ENCODE measurements around the gene SLC25A27. TPM values are rescaled to one million over a fixed set of nuclear protein-coding genes. Genes with fewer than 3 reads are reported as not detected.
A peak's percentile ranks its signal among the peaks of the same experiment; 100 is the strongest.

SLC25A27 gene
- total and polyA plus RNA-seq, 3 donors from 2014 or later: 26.3 to 81.8 (median 72.8) TPM

DNA sequence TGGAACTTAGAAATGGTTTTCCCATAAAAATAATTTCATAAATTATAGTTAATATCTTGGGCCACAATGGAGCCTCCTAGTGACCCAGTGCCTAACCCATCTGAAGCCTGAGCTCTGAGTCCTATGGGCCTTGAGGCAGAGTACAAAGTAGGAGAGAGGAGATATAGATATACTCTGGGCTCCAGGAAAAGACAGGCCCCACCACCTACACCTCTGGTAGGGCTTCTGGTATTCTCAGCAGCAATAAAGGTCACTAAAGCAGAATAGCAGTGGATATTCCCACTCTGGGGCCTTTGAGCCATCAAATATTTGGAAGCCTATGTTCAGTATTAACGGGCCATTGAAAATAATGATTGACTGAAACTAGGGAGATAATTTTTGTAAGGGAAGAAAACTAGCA is 24.3 kb upstream of the SLC25A27 start:
- Histone ChIP-seq H3K4me3 (no peak overlapping the region), H3K4me1 (peaks cover 12% of the 10 kb centered on the region), H3K36me3 (ENCODE audit: low read depth, missing control alignments) (no peaks in the 10 kb centered on the region), H3K9me3 (no peaks in the 10 kb centered on the region), H3K27ac (peak overlapping the region; percentile 48 to 82), H3K27me3 (no peaks in the 10 kb centered on the region)
- no peak for DNase-seq
- no peak for TF ChIP-seq POLR2A (IDR thresholded peaks at IDR 0.05)
- TF ChIP-seq, protein P1, sequence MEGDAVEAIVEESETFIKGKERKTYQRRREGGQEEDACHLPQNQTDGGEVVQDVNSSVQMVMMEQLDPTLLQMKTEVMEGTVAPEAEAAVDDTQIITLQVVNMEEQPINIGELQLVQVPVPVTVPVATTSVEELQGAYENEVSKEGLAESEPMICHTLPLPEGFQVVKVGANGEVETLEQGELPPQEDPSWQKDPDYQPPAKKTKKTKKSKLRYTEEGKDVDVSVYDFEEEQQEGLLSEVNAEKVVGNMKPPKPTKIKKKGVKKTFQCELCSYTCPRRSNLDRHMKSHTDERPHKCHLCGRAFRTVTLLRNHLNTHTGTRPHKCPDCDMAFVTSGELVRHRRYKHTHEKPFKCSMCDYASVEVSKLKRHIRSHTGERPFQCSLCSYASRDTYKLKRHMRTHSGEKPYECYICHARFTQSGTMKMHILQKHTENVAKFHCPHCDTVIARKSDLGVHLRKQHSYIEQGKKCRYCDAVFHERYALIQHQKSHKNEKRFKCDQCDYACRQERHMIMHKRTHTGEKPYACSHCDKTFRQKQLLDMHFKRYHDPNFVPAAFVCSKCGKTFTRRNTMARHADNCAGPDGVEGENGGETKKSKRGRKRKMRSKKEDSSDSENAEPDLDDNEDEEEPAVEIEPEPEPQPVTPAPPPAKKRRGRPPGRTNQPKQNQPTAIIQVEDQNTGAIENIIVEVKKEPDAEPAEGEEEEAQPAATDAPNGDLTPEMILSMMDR (IDR thresholded peaks at IDR 0.05): no peak
- WGBS, 2 donors: 60 to 67% methylated on average over 1 of the region's 1 CpG
- intact Hi-C loops (cut with DNase I; ENCODE audit: low total_unique reads): loop anchor here (10.0 kb wide), 1 partner anchor 214 kb away; no protein-coding TSS in a partner anchor

- Histone ChIP-seq H3K27ac (peak overlapping the region; percentile 48 to 82), H3K4me1 (peaks cover 12% of the 10 kb centered on the region), H3K27me3 (no peaks in the 10 kb centered on the region), H3K9me3 (no peaks in the 10 kb centered on the region), H3K4me3 (no peak overlapping the region), H3K36me3 (ENCODE audit: low read depth, missing control alignments) (no peaks in the 10 kb centered on the region)
- DNase-seq: peak; percentile 42
- 57 to 62% methylated on average over 3 of the region's 3 CpGs for WGBS, 2 donors
- intact Hi-C loops (cut with DNase I; ENCODE audit: low total_unique reads): loop anchor here (10.0 kb wide), 1 partner anchor 214 kb away; no protein-coding TSS in a partner anchor
- TF ChIP-seq, protein P1 (IDR thresholded peaks at IDR 0.05): no peak
- no peak for TF ChIP-seq POLR2A (IDR thresholded peaks at IDR 0.05)
These were observed 23.8 kb upstream of the SLC25A27 start for GRCh38 chr6:46628976-46629375.

- 79 to 85% methylated on average over 7 of the region's 7 CpGs for WGBS, 2 donors
These were observed 23.1 kb upstream of the SLC25A27 start for GRCh38 chr6:46629691-46630090.

DNA sequence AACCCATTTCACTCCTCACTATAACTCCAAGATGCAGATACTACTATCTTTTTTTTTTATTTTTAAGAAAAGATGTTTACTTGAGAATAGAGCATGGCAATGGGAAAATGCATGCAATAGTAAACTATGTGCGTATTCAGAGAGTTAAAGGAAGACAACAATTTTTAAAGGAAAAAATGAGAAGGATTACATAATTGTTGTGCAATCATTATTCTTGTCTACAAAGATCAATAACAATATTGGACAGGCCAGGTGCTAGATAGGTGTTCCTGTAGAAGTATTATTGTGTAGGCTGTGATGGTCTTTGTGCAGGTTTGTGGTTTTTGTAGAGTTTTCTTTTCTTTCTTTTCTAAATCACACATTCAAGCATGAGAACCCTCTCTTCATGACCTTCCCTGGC is 20.7 kb upstream of the SLC25A27 start:
- WGBS, 2 donors: 93 to 95% methylated on average over 1 of the region's 1 CpG
- Histone ChIP-seq H3K27ac (no peak overlapping the region), H3K4me3 (no peak overlapping the region), H3K4me1 (peaks cover 12% of the 10 kb centered on the region), H3K27me3 (no peaks in the 10 kb centered on the region), H3K36me3 (ENCODE audit: low read depth, missing control alignments) (no peaks in the 10 kb centered on the region), H3K9me3 (no peaks in the 10 kb centered on the region)
- no peak for TF ChIP-seq POLR2A (IDR thresholded peaks at IDR 0.05)
- TF ChIP-seq, protein P1 (IDR thresholded peaks at IDR 0.05): no peak
- DNase-seq: no peak
- intact Hi-C loops (cut with DNase I; ENCODE audit: low total_unique reads): no loop called here

More at GRCh38 chr6:46629691-46630090, 23.1 kb upstream of the SLC25A27 start:
- intact Hi-C loops (cut with DNase I; ENCODE audit: low total_unique reads): loop anchor here (10.0 kb wide), 1 partner anchor 215 kb away; no protein-coding TSS in a partner anchor
- DNase-seq: no peak
- Histone ChIP-seq H3K27ac (peak overlapping the region in 1 of 2 donors; percentile 60), H3K4me1 (peaks cover 12% of the 10 kb centered on the region), H3K9me3 (no peaks in the 10 kb centered on the region), H3K4me3 (no peak overlapping the region), H3K27me3 (no peaks in the 10 kb centered on the region), H3K36me3 (ENCODE audit: low read depth, missing control alignments) (no peaks in the 10 kb centered on the region)
- TF ChIP-seq POLR2A (IDR thresholded peaks at IDR 0.05): no peak

GRCh38 chr6:46635462-46635861 is 17.3 kb upstream of the SLC25A27 start:
- Histone ChIP-seq H3K9me3 (no peaks in the 10 kb centered on the region), H3K27ac (no peak overlapping the region), H3K4me1 (no peaks in the 10 kb centered on the region), H3K27me3 (no peaks in the 10 kb centered on the region), H3K36me3 (ENCODE audit: low read depth, missing control alignments) (no peaks in the 10 kb centered on the region), H3K4me3 (no peak overlapping the region)
- DNase-seq: no peak
- TF ChIP-seq, protein P1 (IDR thresholded peaks at IDR 0.05): no peak
- TF ChIP-seq POLR2A (IDR thresholded peaks at IDR 0.05): no peak
- intact Hi-C loops (cut with DNase I; ENCODE audit: low total_unique reads): no loop called here
- 83 to 96% methylated on average over 6 of the region's 6 CpGs for WGBS, 2 donors
